Glomerular endothelial cell (primary cell): ENCODE results near the gene ITGB2. TPM values are rescaled to one million over a fixed set of nuclear protein-coding genes. Genes with fewer than 3 reads are reported as not detected.

Source experiments
- DNase-seq: peaks from one replicate; pipeline ENCODE4 v3.0.0-alpha.2; 2011; ENCODE audit warnings: low read depth, low spot score; ENCODE audit errors: extremely low read depth
- total RNA-seq: library from RNA; depleted of rRNA; stranded (reverse); fragments of >200 nt; gene quantifications from 2 replicates; pipeline ENCODE4 v1.2.3, GENCODE V29; 2015

The ITGB2 gene
- total RNA-seq, 1 donor from 2014 or later: 0.93 TPM

- no peak for DNase-seq
Observed at GRCh38 chr21:44898851-44899767, 21.6 kb downstream of the ITGB2 start.

GRCh38 chr21:44898011-44898488 is 22.6 kb downstream of the ITGB2 start:
- no peak for DNase-seq

- DNase-seq: no peak
Observed at GRCh38 chr21:44897326-44898010, 23.2 kb downstream of the ITGB2 start.

DNA sequence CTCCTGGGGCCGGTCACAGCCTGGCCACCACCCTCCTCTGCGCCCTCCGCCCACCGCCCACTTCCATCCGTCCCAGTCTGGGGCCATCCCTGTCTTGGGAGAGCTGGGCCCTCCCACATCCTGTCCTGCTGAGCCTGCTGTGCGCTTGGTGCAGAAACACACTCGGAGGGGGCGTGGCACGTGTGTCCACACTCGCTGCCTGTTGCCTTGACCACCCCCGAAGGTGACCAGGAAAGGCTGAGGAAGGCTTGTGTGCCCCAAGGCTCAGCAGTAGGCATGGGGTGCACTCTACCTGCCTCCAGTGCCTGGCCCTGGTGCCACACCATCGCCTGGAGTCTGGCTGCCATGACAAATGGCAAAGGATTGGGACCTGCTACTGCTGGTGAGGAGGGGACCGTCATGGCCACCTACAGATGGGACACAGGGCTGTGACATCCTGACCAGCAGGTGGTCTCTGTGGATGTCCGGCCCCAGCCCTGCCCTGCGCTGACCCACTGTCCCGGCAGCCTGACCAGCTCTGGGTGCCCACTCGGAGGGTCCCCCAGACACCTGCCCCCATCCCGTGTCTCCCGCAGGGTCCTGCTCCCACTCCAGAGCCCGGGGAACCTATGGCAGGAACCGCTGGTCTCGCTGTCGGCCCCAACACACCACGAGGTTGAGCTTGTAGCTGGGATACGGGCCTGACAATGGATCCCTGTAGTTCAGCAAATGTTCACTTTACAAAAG is 24.0 kb downstream of the ITGB2 start:
- no peak for DNase-seq

DNA sequence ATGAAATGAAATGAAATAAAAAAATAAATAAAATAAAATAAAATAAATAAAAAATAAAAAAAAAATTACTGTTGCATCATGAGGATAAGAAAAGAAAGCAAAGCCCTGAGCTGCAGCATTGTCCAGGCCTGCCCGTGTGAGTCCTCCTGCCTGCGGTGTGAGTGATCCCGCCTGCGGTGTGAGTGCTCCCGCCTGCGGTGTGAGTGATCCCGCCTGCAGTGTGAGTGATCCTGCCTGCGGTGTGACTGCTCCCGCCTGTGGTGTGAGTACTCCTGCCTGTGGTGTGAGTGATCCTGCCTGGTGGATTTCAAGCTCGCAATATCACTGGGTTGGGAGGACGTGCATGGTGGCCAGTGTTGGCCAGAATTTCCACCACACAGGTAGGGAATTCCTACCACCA is 24.8 kb downstream of the ITGB2 start:
- no peak for DNase-seq

DNA sequence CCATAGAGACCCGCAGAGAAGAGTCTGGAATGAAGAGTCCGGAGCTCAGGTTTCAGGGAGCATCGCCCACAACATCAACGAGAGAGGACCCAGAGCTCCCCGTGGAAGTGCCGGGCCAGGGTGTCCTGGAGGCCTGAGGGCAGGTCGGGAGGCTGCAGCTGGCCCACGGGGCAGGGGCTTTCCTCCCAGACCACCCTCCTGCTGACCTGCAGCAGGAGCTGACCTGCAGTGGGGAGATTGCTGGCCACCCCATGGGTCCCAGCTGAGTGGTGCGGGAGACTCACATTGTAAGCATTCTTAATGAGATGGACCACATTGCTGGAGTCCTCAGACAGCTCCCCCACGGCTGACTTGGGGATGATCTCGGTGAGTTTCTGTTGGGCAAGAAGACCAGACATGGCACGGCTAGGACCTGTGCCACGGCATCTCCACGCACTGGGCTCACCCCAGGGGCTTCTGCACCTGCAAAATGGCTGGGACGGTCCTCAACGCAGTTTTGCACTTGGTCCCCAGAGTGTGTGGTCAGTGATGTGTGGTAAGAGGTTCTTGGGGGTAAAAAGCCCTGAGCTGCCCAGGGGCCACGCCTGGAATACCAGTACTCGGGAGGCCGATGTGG is 25.9 kb downstream of the ITGB2 start:
- DNase-seq: no peak

DNA sequence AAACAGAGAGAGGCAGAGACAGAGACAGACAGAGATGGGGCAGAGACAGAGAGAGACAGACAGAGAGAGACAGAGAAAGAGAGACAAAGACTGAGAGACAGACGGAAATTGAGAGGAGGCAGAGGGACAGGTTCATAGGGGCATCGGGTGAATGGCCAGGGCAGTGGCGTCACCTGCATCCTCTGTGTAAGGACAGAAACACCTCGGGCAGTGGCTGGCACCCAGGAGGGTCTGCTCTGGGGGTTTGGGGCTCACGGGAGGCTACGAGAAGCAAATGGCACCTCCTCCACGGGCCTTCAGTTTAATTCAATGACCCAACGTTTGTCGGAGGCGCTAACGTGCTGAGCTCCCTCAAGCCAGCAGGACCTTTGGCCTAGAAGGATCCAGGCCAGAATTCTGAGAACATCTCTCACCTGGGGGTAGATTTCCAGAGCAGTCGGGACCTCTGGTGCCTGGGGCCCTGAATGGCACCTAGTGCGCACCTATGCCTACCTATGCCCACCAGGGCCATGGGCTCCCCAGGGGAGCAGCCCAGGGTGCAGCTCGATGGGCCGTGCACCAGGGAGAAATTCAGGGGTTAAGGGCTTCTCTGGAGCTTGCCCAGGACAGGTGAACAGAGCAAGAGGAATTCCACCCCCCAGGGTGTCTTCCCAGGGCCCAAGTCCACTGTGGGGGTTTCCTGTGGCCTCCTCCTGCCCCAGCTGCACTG is 26.6 kb downstream of the ITGB2 start:
- no peak for DNase-seq

DNA sequence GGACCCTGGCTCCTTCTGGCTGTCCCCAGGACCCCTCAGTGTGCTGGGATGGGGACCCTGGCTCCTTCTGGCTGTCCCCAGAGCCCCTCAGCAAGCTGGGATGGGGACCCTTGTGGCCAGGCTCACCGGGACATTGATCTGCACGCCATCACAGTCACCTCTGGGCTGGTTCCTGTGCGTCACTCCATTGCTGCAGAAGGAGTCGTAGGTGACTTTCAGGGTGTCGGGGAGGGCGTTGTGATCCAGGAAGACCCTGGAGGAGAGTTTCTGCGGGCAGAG is 27.5 kb downstream of the ITGB2 start:
- DNase-seq: no peak

DNA sequence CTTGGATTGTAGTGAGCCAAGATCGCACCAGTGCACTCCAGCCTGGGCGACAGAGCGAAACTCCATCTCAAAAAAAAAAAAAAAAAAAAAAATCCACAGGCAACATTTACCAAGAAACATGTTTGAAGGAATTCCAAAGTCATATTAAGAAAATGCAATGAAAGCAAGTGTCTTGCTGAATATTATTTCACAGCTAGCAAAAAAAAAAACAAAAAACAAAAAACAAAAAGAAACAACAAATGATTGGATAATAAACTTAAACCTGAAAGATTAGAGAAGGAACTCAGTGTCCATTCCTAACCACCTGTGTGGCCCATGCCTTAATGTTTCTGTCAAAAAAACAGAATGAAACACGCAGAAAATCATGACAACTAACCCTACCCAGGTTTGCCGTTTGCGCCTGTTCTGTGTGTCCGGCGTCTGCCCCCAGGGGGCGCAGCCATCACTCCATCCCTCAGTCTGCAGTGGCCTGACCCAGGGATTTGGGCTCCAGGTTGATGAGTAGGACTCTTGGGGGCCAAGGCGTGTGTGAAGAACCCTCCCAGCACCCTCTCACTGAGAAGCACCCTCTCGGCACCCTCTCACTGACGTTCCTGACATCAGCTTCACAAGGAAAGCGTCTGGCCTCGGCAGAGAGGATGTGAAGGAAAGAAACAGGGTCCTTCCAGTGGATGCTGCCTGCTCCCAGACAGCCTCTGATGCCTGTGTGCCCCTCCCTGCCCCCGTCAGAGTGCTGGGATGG is 28.0 kb downstream of the ITGB2 start:
- DNase-seq: no peak

DNA sequence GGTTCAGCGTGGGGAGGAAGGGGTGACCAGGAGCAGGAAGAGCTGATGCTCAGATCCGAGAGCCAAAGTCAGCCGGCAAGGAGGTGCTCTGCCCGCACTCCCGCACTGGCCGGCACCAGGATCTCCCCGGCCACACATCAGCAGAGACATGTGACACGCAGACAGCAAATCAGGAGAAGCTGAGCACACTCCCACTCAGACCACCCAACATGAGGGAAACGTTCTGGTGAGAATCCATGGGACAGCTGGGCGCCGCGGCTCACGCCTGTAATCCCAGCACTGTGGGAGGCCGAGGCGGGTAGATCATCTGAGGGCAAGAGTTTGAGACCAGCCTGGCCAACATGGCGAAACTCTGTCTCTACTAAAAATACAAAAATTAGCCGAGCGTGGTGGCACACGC is 28.6 kb downstream of the ITGB2 start:
- DNase-seq: no peak

DNA sequence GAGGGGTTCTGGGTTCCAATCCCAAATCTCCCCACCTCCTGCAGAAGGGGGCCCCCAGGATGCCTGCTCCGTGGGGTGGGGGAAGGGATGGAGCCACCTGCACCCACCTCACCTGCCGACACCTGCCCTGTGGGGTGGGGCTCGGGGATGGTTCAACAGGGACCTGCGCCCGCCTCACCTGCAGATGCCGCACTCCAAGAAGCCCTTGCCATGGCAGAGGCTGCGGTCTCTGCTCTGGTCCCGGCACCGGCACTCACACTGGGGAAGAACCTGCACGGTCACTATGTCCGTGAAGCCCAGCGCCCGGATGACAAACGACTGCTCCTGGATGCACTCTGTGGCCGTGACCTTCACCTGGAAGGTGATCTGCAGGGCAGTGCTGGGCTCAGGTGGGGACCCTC is 29.1 kb downstream of the ITGB2 start:
- no peak for DNase-seq

- DNase-seq: no peak
Observed at GRCh38 chr21:44890961-44891541, 29.6 kb downstream of the ITGB2 start.

GRCh38 chr21:44890338-44890931 is 30.3 kb downstream of the ITGB2 start:
- no peak for DNase-seq

GRCh38 chr21:44889625-44890337 is 30.9 kb downstream of the ITGB2 start:
- DNase-seq: no peak

GRCh38 chr21:44888581-44889550 is 31.8 kb downstream of the ITGB2 start:
- DNase-seq: no peak

- DNase-seq: no peak
Observed at GRCh38 chr21:44887807-44888580, 32.7 kb downstream of the ITGB2 start.
